HG02885 (cell line): ENCODE measurements around the gene SH3PXD2A.

ENCODE experiments used
- ATAC-seq: cut with Tn5 transposase; IDR thresholded peaks from one replicate; pipeline ENCODE4 v1.9.1; 2021; ENCODE audit warnings: mild to moderate bottlenecking; ENCODE audit not compliant: unreplicated experiment, poor library complexity

The SH3PXD2A gene

GRCh38 chr10:103545771-103546281 lies 309.6 kb downstream of the SH3PXD2A start:
- ATAC-seq = no peak

- ATAC-seq = no peak
Measured at GRCh38 chr10:103545366-103545765, 310.0 kb downstream of the SH3PXD2A start.

- no peak for ATAC-seq
Measured at GRCh38 chr10:103544657-103545310, 310.6 kb downstream of the SH3PXD2A start.
